Esophagus squamous epithelium (tissue), 5 donors: ENCODE data around the gene CEACAM1. TPM values are rescaled to one million over a fixed set of nuclear protein-coding genes. Genes with fewer than 3 reads are reported as not detected.
"Not testable (repeated sequence)": the region's sequence is repeated elsewhere in the genome, so short reads cannot be mapped to it uniquely, and the experiment has no call there.

Source experiments
- DNase-seq: peaks from one replicate; lab custom pipeline; 2025; lab: John Stamatoyannopoulos, UW
- H3K27ac ChIP-seq, 4 donors: fragments of 200-600 bp; sonication (generic); one replicate each; pipeline ENCODE4 v1.5.1; 2016 to 2019; ENCODE audit warnings: mild to moderate bottlenecking in 1 of 4
- H3K27me3 ChIP-seq, 4 donors: fragments of 200-600 bp; sonication (generic); 1 replicate in 3 of 4; 2 replicates in 1 of 4; pipeline versions ENCODE4 v1.5.1 to v1.6.0; 2017 to 2021; ENCODE audit warnings: antibody characterized with exemption in 1 of 4
- H3K36me3 ChIP-seq, 3 donors: fragments of 200-600 bp; sonication (generic); one replicate each; pipeline ENCODE4 v1.5.1; 2016 to 2019
- H3K4me1 ChIP-seq, 3 donors: fragments of 200-600 bp; sonication (generic); one replicate each; pipeline ENCODE4 v1.5.1; 2017 to 2019
- H3K4me3 ChIP-seq, 4 donors: fragments of 200-600 bp; sonication (generic); 1 replicate in 3 of 4; 2 replicates in 1 of 4; pipeline ENCODE4 v1.5.1; 2016 to 2019; ENCODE audit warnings: mild to moderate bottlenecking in 2 of 4, moderate library complexity in 1 of 4
- H3K9me3 ChIP-seq, 3 donors: fragments of 200-600 bp; sonication (generic); one replicate each; pipeline ENCODE4 v1.5.1; 2016 to 2019
- CTCF ChIP-seq, 6 experiments: fragments of 450-650 bp in 4 of 6; fragments of 200-600 bp in 2 of 6; sonication (generic) in 2 of 6; IDR thresholded peaks; one replicate each; pipeline ENCODE4 v1.5.1; 2016 to 2019; ENCODE audit warnings: antibody characterized with exemption in 6 of 6, mild to moderate bottlenecking in 4 of 6, moderate library complexity in 4 of 6
- POLR2A ChIP-seq, 4 donors: fragments of 450-650 bp; IDR thresholded peaks; one replicate each; pipeline ENCODE4 v1.6.1; 2017; ENCODE audit warnings: antibody characterized with exemption in 4 of 4, mild to moderate bottlenecking in 4 of 4, moderate library complexity in 3 of 4
- WGBS, 2 donors: methylation state at CpG; one replicate each; pipeline ENCODE4 v1.1.5; 2018; 5-methylcytosine and 5-hydroxymethylcytosine counted together
- intact Hi-C: fragments of 100-400 bp; cut with DNase I; formaldehyde crosslinking; loops from one replicate; pipeline ENCODE4 v1.15.0; 2022
- total RNA-seq, 4 donors: library from RNA; depleted of rRNA; stranded (reverse); fragments of >200 nt; gene quantifications; one replicate each; pipeline ENCODE4 v1.1.0, GENCODE V29; 2016
- donor health status: DM: yes; HTN: yes; CAD: no.

Gene CEACAM1
- total RNA-seq, 4 donors from 2014 or later = 34.7 to 135 (median 67.3) TPM

- Histone ChIP-seq H3K4me1 (no peaks in the 10 kb centered on the region), H3K4me3 (no peak overlapping the region), H3K36me3 (no peaks in the 10 kb centered on the region), H3K9me3 (no peaks in the 10 kb centered on the region), H3K27me3 (no peaks in the 10 kb centered on the region), H3K27ac (no peak overlapping the region)
- DNase-seq = no peak
- TF ChIP-seq POLR2A (IDR thresholded peaks at IDR 0.05) (no peak), CTCF (IDR thresholded peaks at IDR 0.05) (no peak)
- intact Hi-C loops = no loop called here
- WGBS, 2 donors = 71 to 73% methylated on average over 6 of the region's 6 CpGs
Measured at GRCh38 chr19:42488783-42489521, 39.3 kb downstream of the CEACAM1 start.

- TF ChIP-seq CTCF (IDR thresholded peaks at IDR 0.05) = no peak
- Histone ChIP-seq H3K9me3 (no peaks in the 10 kb centered on the region), H3K4me1 (no peaks in the 10 kb centered on the region), H3K27ac (no peak overlapping the region), H3K4me3 (no peak overlapping the region), H3K36me3 (no peaks in the 10 kb centered on the region), H3K27me3 (no peaks in the 10 kb centered on the region)
- DNase-seq = no peak
- intact Hi-C loops = no loop called here
- WGBS, 2 donors = 92% methylated on average over 3 of the region's 3 CpGs
Measured at GRCh38 chr19:42487798-42488178, 40.5 kb downstream of the CEACAM1 start.

- intact Hi-C loops = no loop called here
- TF ChIP-seq POLR2A (IDR thresholded peaks at IDR 0.05) (no peak), CTCF (IDR thresholded peaks at IDR 0.05) (no peak)
- Histone ChIP-seq H3K4me3 (no peak overlapping the region), H3K9me3 (no peaks in the 10 kb centered on the region), H3K27me3 (no peaks in the 10 kb centered on the region), H3K36me3 (no peaks in the 10 kb centered on the region), H3K4me1 (no peaks in the 10 kb centered on the region), H3K27ac (no peak overlapping the region)
- DNase-seq = no peak
- WGBS, 2 donors = 70 to 81% methylated on average over 3 of the region's 3 CpGs
Measured at GRCh38 chr19:42487032-42487797, 41.1 kb downstream of the CEACAM1 start.

- 50 to 73% methylated on average over 4 of the region's 4 CpGs for WGBS, 2 donors
Measured at GRCh38 chr19:42485036-42485435, 43.2 kb downstream of the CEACAM1 start.

GRCh38 chr19:42480335-42481095, 47.8 kb downstream of the CEACAM1 start:
- 32 to 41% methylated on average over 7 of the region's 7 CpGs for WGBS, 2 donors
- no peaks in the 10 kb centered on the region for H3K27me3 ChIP-seq
- peaks cover 0 to 6% (median 0%) of the 10 kb centered on the region in 3 donors for H3K4me1 ChIP-seq
- peak overlapping the region in 1 of 4 donors; percentile 14 for H3K27ac ChIP-seq
- H3K9me3 ChIP-seq = no peaks in the 10 kb centered on the region
- intact Hi-C loops = no loop called here
- TF ChIP-seq POLR2A (IDR thresholded peaks at IDR 0.05) (no peak), CTCF (IDR thresholded peaks at IDR 0.05) (no peak)
- no peaks in the 10 kb centered on the region for H3K36me3 ChIP-seq
- no peak overlapping the region for H3K4me3 ChIP-seq
- DNase-seq = no peak

More at GRCh38 chr19:42485036-42485435, 43.2 kb downstream of the CEACAM1 start:
- H3K36me3 ChIP-seq, H3K9me3 ChIP-seq, intact Hi-C loops, H3K27ac ChIP-seq, DNase-seq, H3K4me1 ChIP-seq, H3K4me3 ChIP-seq, H3K27me3 ChIP-seq: not testable (repeated sequence)
